GM21528 (cell line): ENCODE results near the gene GRAMD2B.
"Not testable (repeated sequence)": the region's sequence is repeated elsewhere in the genome, so short reads cannot be mapped to it uniquely, and the experiment has no call there.

Experiments used
- ATAC-seq: cut with Tn5 transposase; IDR thresholded peaks from one replicate; pipeline ENCODE4 v1.9.1; 2021; ENCODE audit warnings: mild to moderate bottlenecking, moderate library complexity; ENCODE audit not compliant: unreplicated experiment, low FRiP score

GRAMD2B gene, protein sequence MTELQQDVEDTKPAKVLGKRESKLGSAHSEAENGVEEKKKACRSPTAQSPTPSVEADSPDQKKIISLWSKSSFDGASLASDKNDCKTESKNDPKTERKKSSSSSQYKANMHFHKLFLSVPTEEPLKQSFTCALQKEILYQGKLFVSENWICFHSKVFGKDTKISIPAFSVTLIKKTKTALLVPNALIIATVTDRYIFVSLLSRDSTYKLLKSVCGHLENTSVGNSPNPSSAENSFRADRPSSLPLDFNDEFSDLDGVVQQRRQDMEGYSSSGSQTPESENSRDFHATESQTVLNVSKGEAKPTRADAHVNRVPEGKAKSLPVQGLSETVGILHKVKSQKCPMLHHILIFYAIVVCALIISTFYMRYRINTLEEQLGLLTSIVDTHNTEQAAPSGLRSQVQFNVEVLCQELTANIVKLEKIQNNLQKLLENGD

DNA sequence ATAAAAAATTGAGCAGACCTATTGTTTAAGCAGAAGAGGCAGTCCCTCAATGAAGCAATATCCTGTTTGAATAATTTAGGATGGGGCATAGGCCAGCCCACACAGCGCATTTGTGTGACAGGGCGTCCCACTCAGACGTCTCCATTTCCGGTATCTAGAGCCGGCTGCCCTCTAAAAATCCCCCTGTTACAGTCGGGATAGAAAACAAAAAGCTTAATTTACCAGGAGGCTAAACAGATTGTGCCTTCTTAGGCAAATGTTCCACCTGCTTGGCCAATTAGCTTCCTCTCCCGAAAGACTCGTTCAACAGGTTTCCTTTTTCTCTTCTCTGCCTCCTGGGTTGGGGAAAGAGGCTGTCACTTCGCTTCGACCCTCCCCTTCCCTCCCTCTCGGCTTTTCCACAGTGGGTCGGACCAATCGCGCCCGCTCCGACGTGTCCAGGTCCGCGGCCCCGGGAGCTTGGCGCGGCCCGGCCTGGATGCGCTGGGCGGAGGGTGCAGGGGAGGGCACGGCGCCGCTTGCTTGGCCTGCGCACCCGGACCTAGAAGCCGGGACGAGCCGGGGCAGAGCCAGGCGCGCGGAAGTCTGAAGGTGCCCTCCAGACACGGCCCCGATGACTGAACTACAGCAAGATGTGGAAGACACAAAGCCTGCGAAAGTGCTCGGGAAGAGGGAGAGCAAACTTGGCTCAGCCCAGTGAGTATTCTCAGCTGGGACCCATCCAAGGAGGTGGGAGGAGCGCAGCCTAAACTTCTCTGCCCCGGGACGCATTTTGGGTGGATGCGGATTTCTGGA is at the start of gene GRAMD2B:
TSS of gene GRAMD2B (plus strand) at position 416 of the 795 bp plus-strand sequence. CDS start at position 614, 198 bp downstream.
- peak; percentile 92 for ATAC-seq

DNA sequence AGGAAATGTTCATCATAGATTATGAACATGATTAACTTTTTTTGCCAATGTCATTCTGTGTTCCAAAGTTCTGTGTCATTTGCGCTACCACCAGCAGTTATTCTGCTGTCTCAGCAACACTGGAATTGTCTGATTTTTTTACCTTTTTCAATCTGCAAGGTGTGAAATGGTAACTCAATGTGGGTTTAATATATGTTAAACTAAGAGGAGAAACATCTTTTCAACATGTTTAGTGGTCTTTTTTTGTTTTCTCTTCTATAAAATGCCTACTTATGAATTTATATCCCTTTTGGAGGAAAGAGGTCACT is 49.1 kb upstream of the GRAMD2B start:
- no peak for ATAC-seq

DNA sequence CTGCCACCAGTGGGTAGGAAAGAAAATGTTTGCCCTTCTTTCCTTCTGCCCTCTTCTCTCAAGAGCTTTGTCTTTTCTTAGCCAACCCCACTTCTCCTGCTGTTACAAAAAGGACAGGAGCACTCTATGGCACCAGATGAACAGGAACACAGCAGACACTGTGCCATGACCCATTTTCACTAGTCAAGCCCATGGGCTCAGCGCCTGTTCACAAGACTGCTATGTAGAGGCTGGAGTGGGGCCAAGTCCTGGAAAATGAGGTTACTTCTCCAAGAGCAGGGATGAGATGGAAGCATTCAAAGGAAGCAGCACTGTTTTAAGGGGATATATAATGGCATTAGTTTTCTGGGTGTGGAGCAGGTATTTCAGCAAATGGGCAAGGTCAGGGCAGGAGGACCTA is 46.8 kb upstream of the GRAMD2B start:
- no peak for ATAC-seq

DNA sequence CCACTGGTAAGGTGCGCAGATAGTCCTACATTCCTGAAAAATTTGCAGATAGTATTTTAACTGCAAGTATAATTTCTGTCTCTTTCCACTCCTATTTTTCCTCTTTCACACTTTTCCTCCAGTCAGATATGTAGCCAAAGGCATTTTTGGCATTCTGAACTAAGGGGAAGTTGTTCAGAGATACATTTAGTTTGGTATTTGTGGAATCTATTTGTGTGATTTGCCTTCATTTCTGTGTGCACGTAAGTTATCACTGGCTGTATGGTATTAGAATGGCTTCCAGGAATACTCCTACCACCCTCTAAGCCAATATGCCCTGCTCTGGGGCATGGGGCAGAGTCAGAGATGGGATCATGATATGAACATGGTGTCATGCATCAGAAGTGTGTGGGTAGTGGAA is 45.8 kb upstream of the GRAMD2B start:
- ATAC-seq = no peak

DNA sequence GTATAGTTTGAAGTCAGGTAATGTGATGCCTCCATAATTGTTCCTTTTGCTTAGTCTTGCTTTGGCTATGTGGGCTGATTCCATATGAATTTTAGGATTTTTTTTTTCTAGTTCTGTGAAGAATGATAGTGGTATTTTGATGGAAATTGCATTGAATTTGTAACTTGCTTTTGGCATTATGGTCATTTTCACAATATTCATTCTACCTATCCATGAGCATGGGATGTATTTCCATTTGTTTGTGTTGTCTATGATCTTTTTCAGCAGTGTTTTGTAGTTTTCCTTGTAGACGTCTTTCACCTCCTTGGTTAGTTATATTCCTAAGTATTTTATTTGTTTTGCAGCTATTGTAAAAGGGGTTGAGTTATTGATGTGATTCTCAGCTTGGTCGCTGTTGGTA is 42.9 kb upstream of the GRAMD2B start:
- not testable (repeated sequence) for ATAC-seq

DNA sequence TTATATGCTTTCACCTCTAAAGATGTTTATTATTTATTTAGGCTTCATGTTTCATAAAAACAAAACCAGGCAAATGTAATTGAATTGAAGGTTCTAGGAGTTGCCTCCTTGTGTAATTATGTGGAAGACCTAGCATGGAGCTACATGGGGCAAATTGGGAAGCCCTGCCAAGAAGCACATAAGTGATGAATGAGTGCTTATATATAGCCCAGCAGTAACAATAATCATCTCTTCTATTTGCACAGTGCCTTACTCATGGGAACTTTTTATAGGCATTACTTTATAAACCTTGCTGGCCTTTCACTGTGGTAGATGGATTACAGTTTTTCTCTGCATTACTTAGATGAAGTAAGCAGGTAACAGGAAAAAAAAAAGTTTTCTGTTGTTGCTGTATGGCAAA is 40.0 kb upstream of the GRAMD2B start:
- ATAC-seq = no peak

DNA sequence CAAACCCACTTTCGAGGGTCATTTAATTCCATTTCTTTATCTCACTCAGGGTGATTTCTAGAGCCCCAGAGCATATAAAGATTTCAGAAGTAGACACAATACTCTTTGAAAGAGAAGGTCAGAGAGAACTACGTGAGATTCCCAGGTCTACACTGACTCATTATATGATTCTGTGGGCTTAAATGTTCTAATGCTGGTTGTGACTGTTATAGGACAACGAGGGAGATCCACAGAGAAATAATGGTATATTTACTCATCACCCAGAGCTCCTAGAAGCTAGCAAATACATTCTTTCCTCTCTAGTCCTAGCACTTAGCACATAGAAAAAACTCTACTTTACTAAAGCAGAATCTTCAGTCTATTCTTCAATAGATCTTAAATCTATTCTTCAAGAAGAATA is 39.4 kb upstream of the GRAMD2B start:
- no peak for ATAC-seq

DNA sequence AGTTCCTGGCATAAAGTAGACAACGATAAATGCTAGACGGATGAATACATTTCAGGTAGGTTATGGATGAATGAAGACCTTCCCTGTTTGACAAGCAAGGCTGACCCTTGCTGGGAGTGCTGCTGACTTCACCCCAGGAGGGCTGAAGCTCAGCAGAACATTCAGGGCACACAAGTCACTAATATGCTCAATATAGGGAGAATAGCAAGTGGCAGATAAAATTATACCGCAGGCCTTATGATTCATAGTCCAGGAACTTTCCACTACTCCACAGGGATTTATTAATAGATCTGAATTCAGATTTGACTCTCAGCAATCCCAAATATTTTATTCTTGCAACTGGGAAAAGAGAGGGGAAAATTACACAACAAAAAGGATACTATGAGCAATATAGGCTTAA is 38.2 kb upstream of the GRAMD2B start:
- no peak for ATAC-seq

DNA sequence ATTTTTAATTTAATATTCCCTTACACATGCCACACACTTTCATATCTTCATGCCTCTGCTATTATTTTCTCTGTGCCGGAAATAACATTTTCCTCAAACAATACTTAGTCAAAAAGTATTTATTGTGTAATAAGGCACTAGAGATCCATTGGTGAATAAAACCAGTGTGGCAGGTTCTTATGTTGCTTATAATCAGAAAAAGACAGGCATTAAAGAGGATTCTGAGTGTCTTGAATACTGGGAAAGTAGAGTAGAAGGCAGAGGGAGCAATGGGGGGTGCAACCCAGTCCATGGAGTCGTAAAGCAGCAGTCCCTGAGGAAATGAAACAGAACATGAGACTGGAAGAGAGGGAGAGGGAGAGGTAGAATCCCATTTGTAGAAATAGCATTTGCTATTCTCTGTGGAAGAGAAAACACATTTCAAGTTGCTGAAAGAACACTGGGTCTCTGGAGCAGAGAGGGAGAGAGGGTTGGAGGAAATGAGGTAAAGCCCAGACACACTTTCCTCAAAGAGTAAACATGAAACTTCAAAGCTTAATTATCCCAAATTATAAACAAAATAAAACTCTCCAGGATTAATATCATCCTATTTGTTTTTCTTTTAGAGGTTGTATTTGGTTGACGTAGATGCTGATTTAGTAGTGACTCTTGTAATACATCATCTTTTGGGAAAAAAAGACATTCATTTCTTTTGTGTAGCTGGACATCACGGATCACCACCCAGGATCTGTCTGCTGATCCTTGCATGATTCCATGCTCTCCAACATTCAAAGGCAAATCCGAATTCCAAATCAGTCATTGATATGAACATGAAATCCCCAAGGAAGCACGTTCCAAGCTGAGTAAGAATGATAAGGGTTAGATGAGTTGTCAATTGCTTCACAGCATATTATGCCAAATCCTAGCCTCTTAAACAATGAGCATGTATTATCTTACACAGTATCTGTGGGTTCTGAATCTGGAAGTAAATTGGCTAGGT is 37.4 kb upstream of the GRAMD2B start:
- ATAC-seq = no peak

DNA sequence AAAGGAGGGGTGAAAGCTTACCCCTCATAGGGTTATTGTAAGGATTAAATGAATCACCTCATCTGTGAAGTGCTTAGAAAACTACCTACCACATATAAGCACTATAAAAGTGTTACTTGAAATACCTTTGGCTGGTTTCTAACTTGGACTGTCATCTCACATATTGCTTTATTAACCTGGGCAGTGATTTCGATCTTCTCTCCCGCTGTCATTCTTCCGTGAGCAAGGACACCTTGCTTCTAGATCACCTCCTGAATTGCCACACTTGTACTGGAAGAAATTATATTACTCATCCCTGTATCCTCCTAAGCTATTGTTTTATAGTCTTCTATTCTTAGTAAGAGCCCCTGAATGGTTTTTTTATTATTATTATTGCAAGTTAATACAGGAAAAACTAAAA is 34.0 kb upstream of the GRAMD2B start:
- no peak for ATAC-seq

DNA sequence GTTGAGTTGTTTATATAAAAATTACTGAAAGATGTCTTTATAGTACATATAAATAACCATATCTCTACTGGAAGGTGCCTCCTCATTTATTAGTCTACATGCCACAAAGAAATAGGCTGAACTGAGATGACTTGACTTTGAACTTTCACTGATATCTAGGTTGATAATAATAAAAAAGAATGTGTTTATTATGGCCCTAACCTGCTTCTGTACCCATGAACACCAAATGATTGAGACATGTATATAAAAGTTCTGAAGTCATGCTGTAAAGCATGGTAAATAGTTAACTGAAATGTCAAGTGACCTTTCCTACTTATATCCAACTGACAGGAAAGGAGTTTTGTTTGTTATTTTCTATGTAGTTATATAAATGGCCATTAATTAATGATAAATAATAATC is 33.2 kb upstream of the GRAMD2B start:
- ATAC-seq = no peak

DNA sequence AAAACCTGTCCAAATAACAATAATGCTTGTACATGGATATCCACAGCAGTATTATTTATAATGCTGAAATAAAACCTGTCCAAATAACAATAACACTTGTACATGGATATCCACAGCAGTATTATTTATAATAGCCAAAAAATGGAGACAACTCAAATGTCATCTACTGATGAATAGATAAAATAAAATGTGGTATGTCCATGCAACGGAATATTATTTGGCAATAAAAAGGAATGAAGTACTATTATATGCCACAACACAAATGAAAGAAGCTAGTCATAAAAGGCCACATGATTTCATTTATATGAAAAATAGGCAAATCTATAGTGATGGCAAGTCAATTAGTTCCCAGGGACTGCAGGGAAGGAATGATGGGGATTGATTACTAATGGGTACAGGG is 31.8 kb upstream of the GRAMD2B start:
- no peak for ATAC-seq

DNA sequence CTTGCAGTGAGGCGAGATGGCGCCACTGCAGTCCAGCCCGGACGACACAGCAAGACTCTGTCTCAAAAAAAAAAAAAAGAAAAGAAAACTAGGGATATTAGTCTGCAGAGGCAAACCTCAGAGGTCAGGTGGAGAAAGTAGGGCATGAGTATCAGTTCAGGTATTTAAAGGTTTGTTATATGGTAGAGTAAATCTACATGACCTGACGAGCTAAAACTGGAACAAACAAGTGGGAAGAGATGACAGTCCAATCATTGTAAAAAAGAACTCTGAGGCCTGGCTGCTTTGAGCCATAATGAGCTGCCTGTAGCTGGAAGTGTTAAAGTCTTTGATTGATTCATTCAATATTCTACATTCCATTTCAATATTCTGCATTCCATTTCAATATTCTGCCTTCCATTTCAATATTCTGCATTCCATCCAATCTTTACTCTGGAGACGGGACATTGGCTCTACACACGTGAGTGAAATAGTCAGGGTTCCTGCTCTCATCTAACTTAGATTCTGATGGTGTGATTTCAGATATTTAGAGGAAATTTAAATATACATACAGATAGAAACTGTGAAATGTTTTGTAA is 28.9 kb upstream of the GRAMD2B start:
- ATAC-seq = no peak

DNA sequence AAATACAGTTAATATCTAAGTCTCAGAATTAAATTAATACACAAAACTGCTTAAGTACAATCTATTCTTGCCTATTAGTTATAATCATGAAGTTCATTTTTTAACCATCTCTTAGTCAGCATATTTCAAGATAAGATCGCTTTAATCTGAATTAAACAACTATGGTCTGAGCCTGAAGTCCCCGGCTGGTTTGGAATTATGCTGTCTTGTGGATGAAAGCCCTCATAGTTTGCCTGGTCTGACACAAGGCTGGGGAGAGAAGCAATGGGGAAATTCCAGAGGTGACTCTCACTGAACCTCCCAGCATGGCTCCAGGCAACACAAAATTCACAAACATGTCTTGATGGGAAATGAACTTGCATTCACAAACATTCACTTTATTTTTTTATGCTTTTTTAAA is 28.0 kb upstream of the GRAMD2B start:
- no peak for ATAC-seq

DNA sequence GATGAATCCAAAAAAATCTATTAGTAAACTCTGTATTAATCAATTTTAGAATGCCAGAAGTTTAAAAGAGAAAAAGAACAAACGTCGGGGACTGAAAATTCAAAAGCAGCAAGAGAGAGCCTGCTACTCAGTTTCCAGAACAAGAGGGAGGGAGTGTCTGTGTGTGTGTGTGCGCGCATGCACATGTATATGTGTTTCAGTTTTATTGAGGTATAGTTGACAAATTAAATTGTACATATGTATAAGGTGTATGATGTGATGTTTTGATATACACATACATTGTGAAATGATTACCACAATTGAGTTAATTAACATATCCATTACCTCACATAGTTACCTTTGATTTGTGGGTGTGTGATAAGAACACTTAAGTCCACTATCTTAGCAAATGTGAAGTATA is 27.6 kb upstream of the GRAMD2B start:
- no peak for ATAC-seq

DNA sequence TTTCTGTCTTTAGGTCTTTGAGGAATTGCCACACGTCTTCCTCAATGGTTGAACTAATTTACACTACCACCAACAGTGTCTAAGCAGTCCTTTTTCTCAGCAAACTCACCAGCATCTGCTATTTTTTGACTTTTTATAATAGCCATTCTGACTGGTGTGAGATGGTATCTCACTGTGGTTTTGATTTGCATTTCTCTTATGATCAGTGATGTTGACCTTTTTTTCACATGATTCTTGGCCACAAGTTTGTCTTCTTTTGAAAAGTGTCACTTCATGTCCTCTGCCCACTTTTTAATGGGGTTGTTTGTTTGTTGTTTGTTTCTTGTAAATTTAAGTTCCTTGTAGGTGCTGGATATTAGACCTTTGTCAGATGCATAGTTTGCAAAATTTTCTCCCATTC is 26.5 kb upstream of the GRAMD2B start:
- ATAC-seq = not testable (repeated sequence)

DNA sequence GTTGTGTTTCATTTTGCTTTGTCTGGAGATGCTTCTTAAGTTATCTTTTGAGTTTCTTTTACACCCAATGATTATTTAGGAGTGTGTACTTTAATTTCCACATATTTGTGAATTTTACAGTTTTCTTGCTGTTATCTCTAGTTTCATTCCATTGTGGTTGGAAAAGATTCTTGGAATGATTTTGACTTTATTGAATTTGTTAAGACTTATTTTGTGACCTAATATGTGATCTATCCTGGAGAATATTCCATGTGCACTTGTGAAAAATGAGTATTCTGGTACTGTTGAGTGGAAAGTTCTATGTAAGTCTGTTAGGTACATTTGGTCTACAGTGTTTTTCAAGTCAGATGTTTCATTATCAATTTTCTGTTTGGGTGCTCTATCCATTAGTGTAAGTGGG is 24.4 kb upstream of the GRAMD2B start:
- ATAC-seq = no peak

DNA sequence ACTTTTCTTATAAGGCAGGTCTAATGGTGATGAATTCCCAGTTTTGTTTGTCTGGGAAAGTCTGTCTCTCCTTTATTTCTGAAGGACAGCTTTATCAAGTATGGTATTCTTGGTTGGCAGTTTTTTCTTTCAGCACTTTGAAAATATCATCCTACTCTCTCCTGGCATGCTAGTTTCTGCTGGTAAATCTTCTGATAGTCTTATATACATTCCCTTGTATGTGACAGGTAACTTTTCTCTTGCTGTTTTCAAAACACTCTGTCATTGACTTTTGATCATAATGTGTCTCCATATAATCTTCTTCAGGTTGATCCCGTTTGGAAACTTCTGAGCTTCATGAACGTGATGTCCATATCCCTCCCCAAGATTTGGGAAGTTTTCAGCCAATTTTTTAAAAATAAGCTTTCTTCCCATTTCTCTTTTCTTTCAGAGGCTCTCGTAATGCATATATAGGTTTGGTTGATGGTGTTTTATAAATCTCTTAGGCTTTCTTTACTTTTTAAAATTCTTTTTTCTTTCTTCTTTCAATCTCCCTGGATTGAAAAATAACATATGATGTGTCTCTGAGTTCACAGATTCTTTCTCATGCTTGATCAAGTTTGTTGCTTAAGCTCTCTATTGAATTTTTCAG is 22.5 kb upstream of the GRAMD2B start:
- ATAC-seq = no peak

DNA sequence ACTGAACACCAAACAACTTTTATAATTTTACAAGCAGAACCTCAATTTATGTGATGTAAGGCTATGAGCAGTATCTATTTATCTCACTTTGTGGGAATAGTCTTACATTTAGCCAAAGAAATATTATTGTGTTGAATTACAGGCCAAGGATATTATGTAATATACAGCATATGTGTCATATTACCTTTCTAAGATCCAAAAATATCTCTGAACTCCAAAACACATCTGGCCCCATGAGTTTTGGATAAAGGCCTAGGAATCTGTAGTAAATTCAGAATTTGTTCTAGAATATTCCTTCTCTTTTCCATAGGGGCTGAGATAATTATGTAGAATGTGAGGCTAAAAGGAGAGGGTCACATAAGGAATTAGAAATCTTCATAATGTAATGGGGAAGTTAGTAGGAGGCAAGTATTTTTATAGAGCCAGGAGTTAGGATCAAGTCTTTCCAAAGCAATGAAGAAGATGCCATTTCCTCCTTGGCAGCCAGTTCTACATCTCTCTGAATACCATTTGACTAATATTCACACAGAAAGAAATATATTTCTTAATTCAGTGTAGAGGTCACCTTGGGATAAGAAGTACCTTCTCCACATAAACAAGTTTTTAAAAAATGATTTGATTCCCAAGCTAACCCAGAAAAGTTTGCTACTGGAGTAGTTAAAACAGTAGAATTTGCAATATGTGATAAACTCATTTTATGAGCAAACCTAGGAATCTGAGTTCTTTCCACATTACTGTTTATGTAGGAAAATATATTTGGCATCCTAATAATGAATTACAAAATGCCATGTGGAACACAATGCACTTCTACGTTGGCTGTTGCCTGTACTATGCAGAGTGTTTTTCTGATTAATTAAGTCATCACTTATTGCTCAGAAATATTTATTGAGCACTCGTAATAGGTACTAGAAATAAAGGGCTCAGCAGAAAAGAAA is 20.3 kb upstream of the GRAMD2B start:
- no peak for ATAC-seq
